ENCODE results near the gene ATP6V1D. TPM values are rescaled to one million over a fixed set of nuclear protein-coding genes. Genes with fewer than 3 reads are reported as not detected.

ATP6V1D gene
- total RNA-seq, 1 experiment from 2014 or later = 85.9 TPM

- Histone ChIP-seq H3K79me2 (ENCODE audit: low read length) (no peaks in the 10 kb centered on the region), H3K9me2 (replicated peaks; ENCODE audit: low read length) (no peaks in the 10 kb centered on the region), H3K9me3 (ENCODE audit: low read length) (no peaks in the 10 kb centered on the region), H3K36me3 (ENCODE audit: low read depth, low read length) (peaks cover 33% of the 10 kb centered on the region), H3K4me2 (ENCODE audit: low read length) (no peak overlapping the region), H4K20me1 (ENCODE audit: low read length) (no peaks in the 10 kb centered on the region), H2AFZ (ENCODE audit: low read length) (no peak overlapping the region), H3K9ac (ENCODE audit: low read length) (no peak overlapping the region), H3K4me1 (ENCODE audit: insufficient read depth, low read length) (no peaks in the 10 kb centered on the region), H3F3A (ENCODE audit: low read length, unreplicated experiment) (no peaks in the 10 kb centered on the region), H3K27me3 (ENCODE audit: low read length) (no peaks in the 10 kb centered on the region), H3K4me3 (ENCODE audit: low read length) (no peak overlapping the region), H3K27ac (ENCODE audit: low read length) (no peak overlapping the region)
- intact Hi-C loops (cut with micrococcal nuclease) = no loop called here
- CTCF ChIA-PET = interaction anchor here (0.6 to 1.3 kb wide), 4 partner anchors 16 to 811 kb away, joined by 3 to 5 read pairs (median 4); partner anchors contain the start of gene GPHN
- peak; percentile 72 for ATAC-seq
- POLR2A ChIA-PET (ENCODE audit: unreplicated experiment) = interaction anchor here (0.9 kb wide), 1 partner anchor 41 kb away, joined by 3 read pairs; the partner anchor contains the start of gene ATP6V1D
- peak; percentile 74 for DNase-seq
- TF ChIP-seq EZH2 (IDR thresholded peaks at IDR 0.05; ENCODE audit: low read length, unreplicated experiment) (no peak), CTCF (conservative IDR thresholded peaks at IDR 0.05; ENCODE audit: low read depth, low read length) (no peak), EZH2phosphoT487 (IDR thresholded peaks at IDR 0.05; ENCODE audit: borderline replicate concordance, low read length) (no peak)
- BruUV-seq (replicated peaks) = TSS peak; percentile 23
Observed at GRCh38 chr14:67319142-67319541, 40.5 kb downstream of the ATP6V1D start.

GRCh38 chr14:67317822-67318221 lies 41.8 kb downstream of the ATP6V1D start:
- Histone ChIP-seq H3K79me2 (ENCODE audit: low read length) (no peaks in the 10 kb centered on the region), H3K27me3 (ENCODE audit: low read length) (no peaks in the 10 kb centered on the region), H2AFZ (ENCODE audit: low read length) (no peak overlapping the region), H3K9me2 (replicated peaks; ENCODE audit: low read length) (no peaks in the 10 kb centered on the region), H3K36me3 (ENCODE audit: low read depth, low read length) (peaks cover 30% of the 10 kb centered on the region), H4K20me1 (ENCODE audit: low read length) (no peaks in the 10 kb centered on the region), H3K9me3 (ENCODE audit: low read length) (no peaks in the 10 kb centered on the region), H3K4me3 (ENCODE audit: low read length) (no peak overlapping the region), H3K4me1 (ENCODE audit: insufficient read depth, low read length) (peaks cover 9% of the 10 kb centered on the region), H3K9ac (ENCODE audit: low read length) (no peak overlapping the region), H3K27ac (ENCODE audit: low read length) (no peak overlapping the region), H3F3A (ENCODE audit: low read length, unreplicated experiment) (no peaks in the 10 kb centered on the region), H3K4me2 (ENCODE audit: low read length) (no peak overlapping the region)
- TF ChIP-seq CTCF (conservative IDR thresholded peaks at IDR 0.05; ENCODE audit: low read depth, low read length) (no peak), EZH2phosphoT487 (IDR thresholded peaks at IDR 0.05; ENCODE audit: borderline replicate concordance, low read length) (no peak), EZH2 (IDR thresholded peaks at IDR 0.05; ENCODE audit: low read length, unreplicated experiment) (no peak)
- BruUV-seq (replicated peaks) = no TSS peak
- peak; percentile 16 for DNase-seq
- peak; percentile 61 for ATAC-seq
- intact Hi-C loops (cut with micrococcal nuclease) = no loop called here
- CTCF ChIA-PET = no interaction called here
- POLR2A ChIA-PET (ENCODE audit: unreplicated experiment) = no interaction called here

GRCh38 chr14:67313153-67313552 lies 46.5 kb downstream of the ATP6V1D start:
- Histone ChIP-seq H2AFZ (ENCODE audit: low read length) (no peak overlapping the region), H3K9ac (ENCODE audit: low read length) (no peak overlapping the region), H3K4me3 (ENCODE audit: low read length) (no peak overlapping the region), H3K36me3 (ENCODE audit: low read depth, low read length) (peaks cover 16% of the 10 kb centered on the region; the same call in 1 of the 2 replicates), H3K9me2 (replicated peaks; ENCODE audit: low read length) (no peaks in the 10 kb centered on the region), H4K20me1 (ENCODE audit: low read length) (peaks cover 5% of the 10 kb centered on the region; the same call in 1 of the 2 replicates), H3K79me2 (ENCODE audit: low read length) (no peaks in the 10 kb centered on the region), H3K4me2 (ENCODE audit: low read length) (no peak overlapping the region), H3K27me3 (ENCODE audit: low read length) (no peaks in the 10 kb centered on the region), H3K27ac (ENCODE audit: low read length) (no peak overlapping the region), H3F3A (ENCODE audit: low read length, unreplicated experiment) (no peaks in the 10 kb centered on the region), H3K4me1 (ENCODE audit: insufficient read depth, low read length) (peaks cover 29% of the 10 kb centered on the region), H3K9me3 (ENCODE audit: low read length) (no peaks in the 10 kb centered on the region)
- ChIA-PET POLR2A (ENCODE audit: unreplicated experiment) (no interaction called here), CTCF (no interaction called here)
- DNase-seq (peak; percentile 73), ATAC-seq (peak; percentile 89)
- BruUV-seq (replicated peaks) = no TSS peak
- no peak for TF ChIP-seq EZH2 (IDR thresholded peaks at IDR 0.05; ENCODE audit: low read length, unreplicated experiment)
- no peak for TF ChIP-seq EZH2phosphoT487 (IDR thresholded peaks at IDR 0.05; ENCODE audit: borderline replicate concordance, low read length)
- no peak for TF ChIP-seq CTCF (conservative IDR thresholded peaks at IDR 0.05; ENCODE audit: low read depth, low read length)
- intact Hi-C loops (cut with micrococcal nuclease) = no loop called here

All from PC-3 (cell line).